PC-3 (cell line): Measurements from ENCODE around the gene TBX2. TPM values are rescaled to one million over a fixed set of nuclear protein-coding genes. Genes with fewer than 3 reads are reported as not detected.

Experiments
- ATAC-seq: fragments of 200-7000 bp; cut with Tn5 transposase; 2 replicates; pipeline ENCODE4 v1.9.1; 2020; ENCODE audit warnings: mild to moderate bottlenecking, moderate library complexity
- BruUV-seq: library from RNA; stranded (reverse); fragments of 400-500 nt; replicated peaks from 2 replicates; lab custom pipeline; 2021; lab: Mats Ljungman, UMichigan
- CTCF ChIA-PET: fragments of 300-600 bp; sonication (Branson Sonifier 250); formaldehyde crosslinking; loops from one replicate; lab custom pipeline; 2022; ENCODE audit warnings: antibody characterized with exemption; lab: Charles Lee
- POLR2A ChIA-PET: fragments of 300-600 bp; sonication (Branson Sonifier 250); formaldehyde crosslinking; loops from one replicate; lab custom pipeline; 2022; ENCODE audit warnings: antibody characterized with exemption; ENCODE audit not compliant: unreplicated experiment; lab: Charles Lee
- DNase-seq: peaks from one replicate; pipeline ENCODE4 v3.0.0-alpha.2; 2015
- H2AFZ ChIP-seq: fragments of 300-600 bp; sonication (generic); 2 replicates; pipeline ENCODE4 v1.6.0; 2016; ENCODE audit warnings: antibody characterized with exemption, low read length
- H3F3A ChIP-seq: fragments of 300-600 bp; sonication (generic); one replicate; pipeline ENCODE4 v1.6.0; 2017; ENCODE audit warnings: antibody characterized with exemption, low read length, control low read depth, mild to moderate bottlenecking; ENCODE audit not compliant: unreplicated experiment
- H3K27ac ChIP-seq: fragments of 300-600 bp; sonication (generic); 2 replicates; pipeline ENCODE4 v1.5.1; 2016; ENCODE audit warnings: mild to moderate bottlenecking, low read length
- H3K27me3 ChIP-seq: fragments of 300-600 bp; sonication (generic); 2 replicates; pipeline ENCODE4 v1.6.1; 2016; ENCODE audit warnings: low read length, mixed read lengths
- H3K36me3 ChIP-seq: fragments of 300-600 bp; sonication (generic); 2 replicates; pipeline ENCODE4 v1.6.1; 2016; ENCODE audit warnings: low read depth, mixed run types, low read length, mixed read lengths
- H3K4me1 ChIP-seq: fragments of 300-600 bp; sonication (generic); 2 replicates; pipeline ENCODE4 v1.5.1; 2016; ENCODE audit warnings: low read length; ENCODE audit not compliant: insufficient read depth
- H3K4me2 ChIP-seq: fragments of 300-600 bp; sonication (generic); 2 replicates; pipeline ENCODE4 v1.6.0; 2016; ENCODE audit warnings: low read length
- H3K4me3 ChIP-seq: fragments of 300-600 bp; sonication (generic); 2 replicates; pipeline ENCODE4 v1.5.1; 2016; ENCODE audit warnings: mild to moderate bottlenecking, low read length, mixed read lengths
- H3K79me2 ChIP-seq: fragments of 300-600 bp; sonication (generic); 2 replicates; pipeline ENCODE4 v1.6.1; 2017; ENCODE audit warnings: low read length, mixed read lengths
- H3K9ac ChIP-seq: fragments of 300-600 bp; sonication (generic); 2 replicates; pipeline ENCODE4 v1.6.0; 2016; ENCODE audit warnings: mild to moderate bottlenecking, low read length
- H3K9me2 ChIP-seq: fragments of 300-600 bp; sonication (generic); replicated peaks from 2 replicates; pipeline ENCODE4 v1.6.1; 2016; ENCODE audit warnings: mixed run types, low read length, mixed read lengths
- H3K9me3 ChIP-seq: fragments of 300-600 bp; sonication (generic); 2 replicates; pipeline ENCODE4 v1.6.1; 2016; ENCODE audit warnings: low read length, mixed read lengths
- H4K20me1 ChIP-seq: fragments of 300-600 bp; sonication (generic); 2 replicates; pipeline ENCODE4 v1.6.1; 2016; ENCODE audit warnings: low read length, mixed read lengths
- EZH2 ChIP-seq: fragments of 300-600 bp; sonication (generic); IDR thresholded peaks from one replicate; pipeline ENCODE4 v1.6.1; 2017; ENCODE audit warnings: antibody characterized with exemption, mild to moderate bottlenecking, low read length; ENCODE audit not compliant: unreplicated experiment
- EZH2phosphoT487 ChIP-seq: fragments of 300-600 bp; sonication (generic); IDR thresholded peaks from 2 replicates; pipeline ENCODE4 v1.6.1; 2018; ENCODE audit warnings: mild to moderate bottlenecking, antibody characterized with exemption, low read length, borderline replicate concordance
- intact Hi-C: fragments of 100-400 bp; cut with micrococcal nuclease; formaldehyde crosslinking; loops from 2 replicates; pipeline ENCODE4 v1.9.0; 2023
- total RNA-seq: library from RNA; depleted of rRNA; stranded (reverse); fragments of >200 nt; gene quantifications from 2 replicates; pipeline ENCODE4 v1.2.3, GENCODE V29; 2014
- TF ChIP-seq, protein P1 (sequence below): fragments of 300-600 bp; sonication (generic); conservative IDR thresholded peaks from 2 replicates; pipeline ENCODE4 v1.5.1; 2017; ENCODE audit warnings: antibody characterized with exemption, low read depth, mild to moderate bottlenecking, low read length

TBX2 gene
- total RNA-seq, 1 experiment from 2014 or later, result 7.1 TPM

DNA sequence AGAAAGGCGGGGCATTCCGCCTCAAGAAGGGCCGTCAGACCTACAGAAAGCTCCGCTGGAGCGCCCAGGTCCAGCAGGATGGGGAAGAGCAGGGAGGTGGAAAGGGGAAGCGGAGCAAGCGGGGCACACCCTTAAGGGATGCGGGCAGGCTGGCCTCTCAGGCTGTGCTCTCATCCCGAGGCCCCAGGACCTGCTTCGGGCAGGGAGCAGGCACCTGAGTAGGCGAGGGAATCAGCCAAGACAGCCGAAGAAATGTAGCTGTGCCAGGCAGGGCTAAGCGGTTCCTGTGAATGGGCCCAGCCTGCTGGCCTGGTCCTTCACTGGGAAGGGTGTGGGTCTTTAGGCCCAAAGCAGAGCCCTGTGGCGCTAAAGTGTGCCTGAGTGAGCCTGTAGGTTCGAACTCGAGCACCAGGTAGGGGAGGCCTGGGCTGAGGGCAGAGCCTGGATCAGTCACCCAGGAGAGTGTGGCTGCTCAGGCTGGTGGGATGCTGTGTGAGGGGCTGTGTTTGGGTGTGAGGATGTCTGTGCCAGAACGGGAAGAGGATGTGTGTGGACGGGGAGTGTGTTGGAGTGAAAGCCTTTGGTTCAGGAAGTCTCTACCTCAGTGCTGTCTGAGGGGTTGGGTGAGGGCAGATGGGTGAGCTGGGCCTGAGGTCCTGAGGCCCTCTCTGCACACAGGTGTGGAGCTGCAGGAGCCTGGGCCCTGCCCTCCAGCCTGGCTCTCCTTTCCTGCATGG is 55.8 kb downstream of the TBX2 start:
- intact Hi-C loops, result no loop called here
- no peak overlapping the region for H3K9ac ChIP-seq

DNA sequence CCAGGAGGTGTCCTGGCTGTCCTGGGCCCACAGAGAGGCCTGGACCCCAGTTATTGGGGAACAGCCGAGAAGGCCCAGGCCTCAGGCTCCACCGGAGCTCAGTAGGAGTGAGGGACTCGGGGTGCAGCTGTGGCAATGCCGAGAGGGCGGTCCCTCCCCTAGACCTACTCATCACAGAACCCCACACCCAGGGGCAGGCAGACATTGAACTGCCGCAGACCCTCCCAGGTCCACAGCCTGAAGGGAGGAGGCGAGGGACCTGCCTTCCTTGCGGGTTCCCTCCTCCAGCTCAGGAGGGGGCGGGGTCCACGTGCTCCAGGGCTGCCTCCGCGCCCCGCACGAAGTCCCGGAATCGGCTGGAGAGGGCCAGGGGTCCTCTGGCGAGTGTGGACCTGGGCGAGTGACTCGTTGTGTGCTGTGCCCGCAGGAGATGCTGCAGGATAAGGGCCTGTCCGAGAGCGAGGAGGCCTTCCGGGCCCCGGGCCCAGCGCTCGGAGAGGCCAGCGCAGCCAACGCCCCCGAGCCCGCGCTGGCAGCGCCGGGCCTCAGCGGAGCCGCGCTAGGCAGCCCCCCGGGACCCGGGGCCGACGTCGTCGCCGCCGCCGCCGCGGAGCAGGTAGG is 56.5 kb downstream of the TBX2 start:
- intact Hi-C loops, result no loop called here
- Histone ChIP-seq H2AFZ (no peak overlapping the region), H3K79me2 (no peaks in the 10 kb centered on the region), H3K4me2 (no peak overlapping the region), H3K9me2 (no peaks in the 10 kb centered on the region), H3K4me1 (no peaks in the 10 kb centered on the region), H3K9me3 (no peaks in the 10 kb centered on the region), H3K4me3 (no peak overlapping the region), H4K20me1 (no peaks in the 10 kb centered on the region), H3F3A (no peaks in the 10 kb centered on the region), H3K27ac (no peak overlapping the region), H3K27me3 (no peaks in the 10 kb centered on the region), H3K36me3 (no peaks in the 10 kb centered on the region), H3K9ac (no peak overlapping the region)
- TF ChIP-seq EZH2phosphoT487, result no peak
- no peak for TF ChIP-seq EZH2
- TF ChIP-seq, protein P1, sequence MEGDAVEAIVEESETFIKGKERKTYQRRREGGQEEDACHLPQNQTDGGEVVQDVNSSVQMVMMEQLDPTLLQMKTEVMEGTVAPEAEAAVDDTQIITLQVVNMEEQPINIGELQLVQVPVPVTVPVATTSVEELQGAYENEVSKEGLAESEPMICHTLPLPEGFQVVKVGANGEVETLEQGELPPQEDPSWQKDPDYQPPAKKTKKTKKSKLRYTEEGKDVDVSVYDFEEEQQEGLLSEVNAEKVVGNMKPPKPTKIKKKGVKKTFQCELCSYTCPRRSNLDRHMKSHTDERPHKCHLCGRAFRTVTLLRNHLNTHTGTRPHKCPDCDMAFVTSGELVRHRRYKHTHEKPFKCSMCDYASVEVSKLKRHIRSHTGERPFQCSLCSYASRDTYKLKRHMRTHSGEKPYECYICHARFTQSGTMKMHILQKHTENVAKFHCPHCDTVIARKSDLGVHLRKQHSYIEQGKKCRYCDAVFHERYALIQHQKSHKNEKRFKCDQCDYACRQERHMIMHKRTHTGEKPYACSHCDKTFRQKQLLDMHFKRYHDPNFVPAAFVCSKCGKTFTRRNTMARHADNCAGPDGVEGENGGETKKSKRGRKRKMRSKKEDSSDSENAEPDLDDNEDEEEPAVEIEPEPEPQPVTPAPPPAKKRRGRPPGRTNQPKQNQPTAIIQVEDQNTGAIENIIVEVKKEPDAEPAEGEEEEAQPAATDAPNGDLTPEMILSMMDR, result no peak
- CTCF ChIA-PET, result no interaction called here
- no peak for ATAC-seq
- BruUV-seq, result no TSS peak
- DNase-seq, result no peak
- POLR2A ChIA-PET, result no interaction called here

More for the DNA sequence above, 55.8 kb downstream of the TBX2 start:
- DNase-seq, result no peak
- no peaks in the 10 kb centered on the region for H3K9me2 ChIP-seq
- H3K4me2 ChIP-seq, result no peak overlapping the region
- no peaks in the 10 kb centered on the region for H3K27me3 ChIP-seq
- TF ChIP-seq, protein P1, result no peak
- TF ChIP-seq EZH2, result no peak
- no peak for TF ChIP-seq EZH2phosphoT487
- CTCF ChIA-PET, result no interaction called here
- no peaks in the 10 kb centered on the region for H4K20me1 ChIP-seq
- H3K27ac ChIP-seq, result no peak overlapping the region
- ATAC-seq, result no peak
- no peaks in the 10 kb centered on the region for H3K79me2 ChIP-seq
- no peak overlapping the region for H3K4me3 ChIP-seq
- POLR2A ChIA-PET, result no interaction called here
- no peaks in the 10 kb centered on the region for H3K9me3 ChIP-seq
- H2AFZ ChIP-seq, result no peak overlapping the region
- BruUV-seq, result no TSS peak
- no peaks in the 10 kb centered on the region for H3K36me3 ChIP-seq
- no peaks in the 10 kb centered on the region for H3F3A ChIP-seq
- no peaks in the 10 kb centered on the region for H3K4me1 ChIP-seq

DNA sequence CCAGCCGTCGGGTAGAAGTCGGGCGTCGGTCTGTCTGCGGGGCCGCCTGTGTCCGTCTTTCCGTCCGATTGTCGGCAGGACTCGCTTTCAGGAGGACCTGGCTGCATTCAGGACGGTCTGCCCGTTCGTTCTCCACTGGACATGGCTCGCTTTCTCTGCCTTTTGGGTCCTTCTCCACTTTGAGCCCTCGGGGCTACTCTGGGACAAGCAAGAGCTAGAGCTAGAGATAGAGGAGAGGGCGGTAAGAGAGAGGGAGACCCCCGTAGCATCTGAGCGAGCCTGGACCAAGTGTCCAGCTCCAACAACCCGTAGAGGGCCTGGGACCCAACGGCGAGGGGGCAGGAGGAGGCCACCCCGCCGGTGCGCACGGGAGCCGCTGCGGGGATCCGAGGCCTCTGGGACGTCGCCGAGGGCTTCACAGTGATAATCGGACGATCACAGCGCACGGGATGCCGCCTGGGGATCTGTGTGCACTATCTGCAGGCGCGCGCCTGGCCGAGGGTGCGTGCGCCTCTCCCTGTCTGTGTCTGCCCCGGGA is 57.1 kb downstream of the TBX2 start:
- no peak overlapping the region for H3K27ac ChIP-seq
- POLR2A ChIA-PET, result no interaction called here
- no peaks in the 10 kb centered on the region for H4K20me1 ChIP-seq
- intact Hi-C loops, result no loop called here
- BruUV-seq, result no TSS peak
- H3K9ac ChIP-seq, result no peak overlapping the region
- H3K36me3 ChIP-seq, result no peaks in the 10 kb centered on the region
- CTCF ChIA-PET, result no interaction called here
- H3K4me3 ChIP-seq, result no peak overlapping the region
- no peak overlapping the region for H2AFZ ChIP-seq
- no peak for DNase-seq
- no peaks in the 10 kb centered on the region for H3K79me2 ChIP-seq
- no peaks in the 10 kb centered on the region for H3K9me2 ChIP-seq
- no peaks in the 10 kb centered on the region for H3K9me3 ChIP-seq
- TF ChIP-seq EZH2phosphoT487 (no peak), EZH2 (no peak)
- TF ChIP-seq, protein P1, result no peak
- no peaks in the 10 kb centered on the region for H3K4me1 ChIP-seq
- no peaks in the 10 kb centered on the region for H3F3A ChIP-seq
- H3K27me3 ChIP-seq, result no peaks in the 10 kb centered on the region
- H3K4me2 ChIP-seq, result no peak overlapping the region
- ATAC-seq, result no peak
